Liver (tissue), 10 donors: ENCODE data around the gene CCDC112. TPM values are rescaled to one million over a fixed set of nuclear protein-coding genes. Genes with fewer than 3 reads are reported as not detected.

ENCODE experiments used
- DNase-seq: peaks from one replicate; pipeline ENCODE4 v3.0.0-alpha.2; 2017; ENCODE audit warnings: low spot score
- H3K27ac ChIP-seq, 2 donors: one replicate each; pipeline ENCODE4 v1.7.0; 2013; ENCODE audit warnings: inconsistent platforms in 2 of 2, low read length in 2 of 2, control low read depth in 1 of 2, low read depth in 1 of 2, mild to moderate bottlenecking in 1 of 2
- H3K27me3 ChIP-seq, 4 donors: one replicate each; pipeline versions ENCODE4 v1.6.1 to v1.7.0; 2013; ENCODE audit warnings: low read length in 3 of 4, inconsistent platforms in 1 of 4, mild to moderate bottlenecking in 1 of 4, moderate library complexity in 1 of 4; ENCODE audit not compliant: control insufficient read depth in 4 of 4, insufficient read depth in 4 of 4
- H3K36me3 ChIP-seq, 4 donors: one replicate each; pipeline versions ENCODE4 v1.6.1 to v1.7.0; 2013; ENCODE audit warnings: low read length in 3 of 4, mild to moderate bottlenecking in 3 of 4, low read depth in 1 of 4, moderate library complexity in 1 of 4; ENCODE audit not compliant: control insufficient read depth in 4 of 4, insufficient read depth in 3 of 4
- H3K4me1 ChIP-seq, 4 donors: one replicate each; pipeline versions ENCODE4 v1.6.1 to v1.7.0; 2013; ENCODE audit warnings: low read length in 3 of 4, mild to moderate bottlenecking in 3 of 4, moderate library complexity in 1 of 4; ENCODE audit not compliant: control insufficient read depth in 4 of 4, insufficient read depth in 4 of 4
- H3K4me3 ChIP-seq, 3 donors: one replicate each; pipeline versions ENCODE4 v1.6.1 to v1.7.0; 2013; ENCODE audit warnings: low read length in 3 of 3, control low read depth in 1 of 3, low read depth in 1 of 3, mild to moderate bottlenecking in 1 of 3
- H3K9ac ChIP-seq, 2 donors: one replicate each; pipeline ENCODE4 v1.7.0; 2013; ENCODE audit warnings: low read length in 2 of 2, mild to moderate bottlenecking in 2 of 2, moderate library complexity in 2 of 2, control low read depth in 1 of 2, low read depth in 1 of 2
- H3K9me3 ChIP-seq, 4 donors: one replicate each; pipeline versions ENCODE4 v1.6.1 to v1.7.0; 2013; ENCODE audit warnings: low read length in 3 of 4; ENCODE audit not compliant: control insufficient read depth in 4 of 4
- CTCF ChIP-seq: fragments of 150-350 bp; IDR thresholded peaks from 2 replicates; pipeline ENCODE4 v1.5.1; 2017; ENCODE audit warnings: improper control_type of control experiment, low read depth, low read length; ENCODE audit not compliant: missing input control
- FOXA1 ChIP-seq: IDR thresholded peaks from 2 replicates; pipeline ENCODE4 v1.6.1; 2016; ENCODE audit warnings: antibody characterized with exemption
- GABPA ChIP-seq, 2 donors: IDR thresholded peaks in 1 of 2; conservative IDR thresholded peaks in 1 of 2; 2 replicates each; pipeline ENCODE4 v1.6.1; 2016; ENCODE audit warnings: antibody characterized with exemption in 2 of 2, mild to moderate bottlenecking in 1 of 2, moderate library complexity in 1 of 2
- HNF4A ChIP-seq, 2 donors: conservative IDR thresholded peaks; 2 replicates each; pipeline ENCODE4 v1.6.1; 2016; ENCODE audit warnings: antibody characterized with exemption in 2 of 2, mild to moderate bottlenecking in 2 of 2
- RAD21 ChIP-seq, 2 donors: IDR thresholded peaks; 2 replicates each; pipeline ENCODE4 v1.6.1; 2016; ENCODE audit warnings: antibody characterized with exemption in 2 of 2, mild to moderate bottlenecking in 2 of 2
- RXRA ChIP-seq, 2 donors: IDR thresholded peaks; 2 replicates each; pipeline ENCODE4 v1.6.1; 2017 to 2018; ENCODE audit warnings: antibody characterized with exemption in 2 of 2, mild to moderate bottlenecking in 1 of 2
- ZBTB33 ChIP-seq: IDR thresholded peaks from 2 replicates; pipeline ENCODE4 v1.6.1; 2016; ENCODE audit warnings: antibody characterized with exemption
- WGBS: extraction: QIAGEN DNeasy Blood & Tissue Kit; methylation state at CpG from one replicate; pipeline ENCODE4 v1.1.7; 2013; 5-methylcytosine and 5-hydroxymethylcytosine counted together
- polyA plus RNA-seq, 2 donors: library from polyadenylated mRNA; stranded (reverse) in 1 of 2; unstranded in 1 of 2; fragments of 200-250 nt in 1 of 2; fragments of >200 nt in 1 of 2; fragmentation: Nextera tagmentation in 1 of 2; extraction: Ambion mirVana in 1 of 2; gene quantifications; one replicate each; pipeline versions ENCODE4 v1.2.1 to v1.2.3, GENCODE V29; 2013 to 2015
- small RNA-seq: library from RNA; depleted of rRNA; stranded (forward); fragments of <200 nt; gene quantifications from one replicate; pipeline ENCODE3, GENCODE V24; 2014
- total RNA-seq, 2 donors: library from RNA; depleted of rRNA; stranded (reverse); fragments of >200 nt; gene quantifications; one replicate each; pipeline ENCODE4 v1.2.3, GENCODE V29; 2014
- donor health status: healthy.
- donor health status: healthy.
- donor health status: healthy.
- donor health status: healthy.
- donor health status: healthy.

CCDC112 gene
- total and polyA plus RNA-seq, 4 donors, result 0.75 to 1.6 (median 1.1) TPM

DNA sequence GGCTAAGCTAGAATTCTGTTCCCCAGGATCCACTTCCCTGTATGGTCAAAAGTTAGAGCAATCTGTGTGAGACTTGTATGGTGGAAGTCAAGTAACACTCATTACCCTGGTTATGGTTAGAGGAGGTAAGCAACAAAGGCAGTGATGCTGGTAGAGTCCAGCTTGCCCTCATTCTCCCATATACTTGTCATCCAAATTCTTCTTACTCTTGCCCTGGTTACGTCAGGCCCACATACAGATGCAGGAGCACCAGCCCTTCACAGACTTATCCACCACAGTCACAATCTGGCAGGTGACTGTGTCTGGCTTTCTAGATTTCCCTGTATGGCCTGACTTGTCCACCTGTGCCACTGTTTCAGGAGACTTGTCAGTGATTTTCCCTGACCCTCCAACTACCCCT is 69.2 kb downstream of the CCDC112 start:
- WGBS, result 100% methylated on average over 1 of the region's 1 CpG
- no peaks in the 10 kb centered on the region for H3K9me3 ChIP-seq
- H3K36me3 ChIP-seq, result peaks cover 3 to 22% (median 15%) of the 10 kb centered on the region in 4 donors
- H3K27ac ChIP-seq, result no peak overlapping the region
- H3K9ac ChIP-seq, result no peak overlapping the region
- TF ChIP-seq RXRA (IDR thresholded peaks at IDR 0.05) (no peak), HNF4A (conservative IDR thresholded peaks at IDR 0.05) (no peak), GABPA (IDR thresholded peaks at IDR 0.05 in 1 of 2, conservative IDR thresholded peaks at IDR 0.05 in 1 of 2) (no peak), ZBTB33 (no peak), RAD21 (IDR thresholded peaks at IDR 0.05) (no peak), CTCF (no peak), FOXA1 (no peak)
- no peak for DNase-seq
- no peaks in the 10 kb centered on the region for H3K27me3 ChIP-seq
- H3K4me3 ChIP-seq, result no peak overlapping the region
- no peaks in the 10 kb centered on the region for H3K4me1 ChIP-seq

Small RNA genes lying within 50 kb of the gene (small RNA-seq; reads per million reads assigned to genes)
- not detected for gene HMGN1P15

Other genes starting within 250 kb of the CCDC112 start
- under 1 TPM; 0.25 to 0.47 TPM for gene TRIM36, start 126.7 kb downstream of the CCDC112 start, total RNA-seq
- gene TRIM36, start 126.7 kb downstream of the CCDC112 start, polyA plus RNA-seq, result under 1 TPM; 0.16 to 0.19 TPM
- gene PGGT1B, start 33.8 kb downstream of the CCDC112 start, total RNA-seq, result 10 to 100 TPM in 1 of 2 donors, 1 to 10 TPM in 1; 6.1 to 15.7 TPM
- 1 to 10 TPM; 4.9 to 5.1 TPM for gene PGGT1B, start 33.8 kb downstream of the CCDC112 start, polyA plus RNA-seq
- gene FEM1C, start 248.1 kb upstream of the CCDC112 start, total RNA-seq, result 10 to 100 TPM; 13.2 to 14.3 TPM
- 1 to 10 TPM; 3.4 to 4.3 TPM for gene FEM1C, start 248.1 kb upstream of the CCDC112 start, polyA plus RNA-seq